Heart right ventricle (tissue), 16 donors: ENCODE results near the gene MIOX. TPM values are rescaled to one million over a fixed set of nuclear protein-coding genes. Genes with fewer than 3 reads are reported as not detected.

ENCODE experiments used
- ATAC-seq, 8 donors: fragments of 200-7000 bp; cut with Tn5 transposase; one replicate each; pipeline ENCODE4 v1.9.1; 2020; ENCODE audit warnings: mild to moderate bottlenecking in 8 of 8, moderate library complexity in 8 of 8, moderate number of reproducible peaks in 1 of 8
- DNase-seq, 2 donors: peaks; one replicate each; pipeline ENCODE4 v3.0.0-alpha.2; 2020
- H3K27ac ChIP-seq, 10 donors: fragments of 200-600 bp; sonication (generic) in 2 of 10; one replicate each; pipeline versions ENCODE4 v1.5.0 to v1.8.0; 2020 to 2022; ENCODE audit warnings: mild to moderate bottlenecking in 3 of 10
- H3K27me3 ChIP-seq, 7 donors: fragments of 200-600 bp; one replicate each; pipeline ENCODE4 v1.8.0; 2021 to 2022; ENCODE audit warnings: mild to moderate bottlenecking in 2 of 7
- H3K36me3 ChIP-seq, 9 donors: fragments of 200-600 bp; sonication (generic) in 1 of 9; one replicate each; pipeline versions ENCODE4 v1.5.0 to v1.8.0; 2020 to 2022; ENCODE audit warnings: mild to moderate bottlenecking in 2 of 9
- H3K4me1 ChIP-seq, 9 donors: fragments of 200-600 bp; sonication (generic) in 1 of 9; one replicate each; pipeline versions ENCODE4 v1.5.0 to v1.8.0; 2020 to 2022; ENCODE audit warnings: mild to moderate bottlenecking in 4 of 9
- H3K4me3 ChIP-seq, 10 donors: fragments of 200-600 bp; sonication (generic) in 2 of 10; one replicate each; pipeline versions ENCODE4 v1.5.0 to v1.8.0; 2020 to 2022; ENCODE audit warnings: mild to moderate bottlenecking in 7 of 10, moderate library complexity in 2 of 10
- H3K9me3 ChIP-seq, 11 donors: fragments of 200-600 bp in 10 of 11; sonication (generic) in 2 of 11; one replicate each; pipeline versions ENCODE4 v1.5.0 to v1.8.0; 2013 to 2022; ENCODE audit warnings: mild to moderate bottlenecking in 2 of 11, control low read depth in 1 of 11, moderate library complexity in 1 of 11
- CTCF ChIP-seq, 9 donors: fragments of 200-600 bp; sonication (generic) in 2 of 9; IDR thresholded peaks; one replicate each; pipeline versions ENCODE4 v1.5.0 to v1.8.0; 2021 to 2022; ENCODE audit warnings: antibody characterized with exemption in 9 of 9, mild to moderate bottlenecking in 5 of 9, moderate library complexity in 1 of 9
- WGBS, 2 donors: extraction: QIAGEN DNeasy Blood & Tissue Kit; methylation state at CpG; one replicate each; pipeline ENCODE4 v1.1.7; 2013; ENCODE audit warnings: inconsistent platforms in 1 of 2; 5-methylcytosine and 5-hydroxymethylcytosine counted together
- intact Hi-C, 10 donors: fragments of 100-400 bp; cut with DNase I; formaldehyde crosslinking; loops; one replicate each; pipeline versions ENCODE4 v1.11.1 to v1.14.2; 2022
- polyA plus RNA-seq, 2 donors: library from polyadenylated mRNA; stranded (reverse); fragments of 200-250 nt; gene quantifications; one replicate each; pipeline ENCODE4 v1.2.3, GENCODE V29; 2013
- total RNA-seq, 10 donors: library from RNA; stranded (reverse); fragmentation: NEBNext Ultra II Directional in 3 of 10; extraction: Animal tissue kit (Norgen Biotek cat#: 25700) in 3 of 10; gene quantifications; one replicate each; pipeline versions ENCODE4 v1.2.1 to v1.2.4, GENCODE V29; 2021 to 2023
- donor health status: Arrhythmogenic right ventricular cardiomyopathy.
- donor health status: ischemic (EF 13 %, LVEDD 7.1; RV severe dilation, severe dysfunction).
- donor health status: healthy with polysubstance abuse.
- donor health status: DM: no; HTN: yes; CAD: no.
- donor health status: DM: no; HTN: no; CAD: no.
- donor health status: ischemic (EF 25% LVEDD 6.9; RV normal size, moderate dysfunction).
- donor health status: ischemic (EF 25% LVEDD 5.7; RV mildly dilated, moderate dysfunction).
- donor health status: healthy.
- donor health status: DM: yes; HTN: yes; CAD: no.
- donor health status: Ischemic cardiomyopathy.
- donor health status: ischemic (EF 35%, LVEDD 5.7; RV mildly dilated, moderate dysfunction).
- donor health status: nonischemic (EF 11% LVEDD 7.7; RV severe dilation, severe dysfunction).
- donor health status: DM: yes; HTN: yes; CAD: no.
- donor health status: PGD.
- donor health status: ischemic (EF 29% LVEDD 5.4; RV normal size, mild dysfunction).
- donor health status: nonischemic (EF 23%, LVEDD 6.1; RV moderate dilation, normal function).

MIOX gene
- total and polyA plus RNA-seq, 12 donors: not detected

GRCh38 chr22:50520826-50521453, 34.3 kb downstream of the MIOX start:
- ATAC-seq (no peak), DNase-seq (no peak)
- Histone ChIP-seq H3K27ac (no peak overlapping the region), H3K9me3 (no peaks in the 10 kb centered on the region), H3K4me3 (no peak overlapping the region), H3K4me1 (peaks cover 4 to 17% (median 14%) of the 10 kb centered on the region in 9 donors), H3K36me3 (peaks cover 0 to 87% (median 44%) of the 10 kb centered on the region in 9 donors), H3K27me3 (no peaks in the 10 kb centered on the region)
- no peak for TF ChIP-seq CTCF (IDR thresholded peaks at IDR 0.05)
- WGBS, 2 donors: 94 to 95% methylated on average over 13 of the region's 13 CpGs
- intact Hi-C loops: loop anchor here in 2 of 10 donors (5.0 to 10.0 kb wide), 2 partner anchors 61 to 276 kb away; partner anchors contain the start of genes CHKB (in 1 of the 2) and TUBGCP6 (in 1 of the 2)

GRCh38 chr22:50521710-50522109, 35.1 kb downstream of the MIOX start:
- TF ChIP-seq CTCF (IDR thresholded peaks at IDR 0.05): no peak
- no peaks in the 10 kb centered on the region for H3K27me3 ChIP-seq
- peaks cover 4 to 22% (median 20%) of the 10 kb centered on the region in 9 donors for H3K4me1 ChIP-seq
- H3K36me3 ChIP-seq: peaks cover 0 to 79% (median 44%) of the 10 kb centered on the region in 9 donors
- no peak for ATAC-seq
- no peaks in the 10 kb centered on the region for H3K9me3 ChIP-seq
- no peak overlapping the region for H3K27ac ChIP-seq
- DNase-seq: no peak
- 91 to 94% methylated on average over 10 of the region's 10 CpGs for WGBS, 2 donors
- intact Hi-C loops: loop anchor here in 2 of 10 donors (5.0 to 10.0 kb wide), 2 partner anchors 61 to 277 kb away; partner anchors contain the start of genes CHKB (in 1 of the 2) and TUBGCP6 (in 1 of the 2)
- H3K4me3 ChIP-seq: no peak overlapping the region

GRCh38 chr22:50522208-50522805, 35.6 kb downstream of the MIOX start:
- intact Hi-C loops: loop anchor here in 2 of 10 donors (5.0 to 10.0 kb wide), 2 partner anchors 60 to 278 kb away; partner anchors contain the start of genes CHKB (in 1 of the 2) and TUBGCP6 (in 1 of the 2)
- no peak for TF ChIP-seq CTCF (IDR thresholded peaks at IDR 0.05)
- no peak overlapping the region for H3K4me3 ChIP-seq
- H3K27ac ChIP-seq: no peak overlapping the region
- WGBS, 2 donors: 91 to 92% methylated on average over 15 of the region's 15 CpGs
- no peak for ATAC-seq
- no peaks in the 10 kb centered on the region for H3K9me3 ChIP-seq
- H3K36me3 ChIP-seq: peaks cover 0 to 74% (median 44%) of the 10 kb centered on the region in 9 donors
- H3K4me1 ChIP-seq: peaks cover 4 to 28% (median 26%) of the 10 kb centered on the region in 9 donors
- DNase-seq: no peak
- no peaks in the 10 kb centered on the region for H3K27me3 ChIP-seq

GRCh38 chr22:50522806-50523438, 36.3 kb downstream of the MIOX start:
- 84 to 87% methylated on average over 22 of the region's 22 CpGs for WGBS, 2 donors
- ATAC-seq: no peak
- no peak overlapping the region for H3K27ac ChIP-seq
- intact Hi-C loops: loop anchor here in 2 of 10 donors (5.0 to 10.0 kb wide), 2 partner anchors 59 to 278 kb away; partner anchors contain the start of genes CHKB (in 1 of the 2) and TUBGCP6 (in 1 of the 2)
- no peaks in the 10 kb centered on the region for H3K9me3 ChIP-seq
- DNase-seq: no peak
- no peak for TF ChIP-seq CTCF (IDR thresholded peaks at IDR 0.05)
- no peak overlapping the region for H3K4me3 ChIP-seq
- H3K4me1 ChIP-seq: peaks cover 4 to 34% (median 27%) of the 10 kb centered on the region in 9 donors
- no peaks in the 10 kb centered on the region for H3K27me3 ChIP-seq
- H3K36me3 ChIP-seq: peaks cover 0 to 74% (median 44%) of the 10 kb centered on the region in 9 donors
